ENCODE data around the gene SEPTIN5.

Gene SEPTIN5

GRCh38 chr22:19735665-19736510 lies 21.6 kb downstream of the SEPTIN5 start:
- DNase-seq = no peak

GRCh38 chr22:19737846-19738663 lies 23.8 kb downstream of the SEPTIN5 start:
- DNase-seq = no peak

- DNase-seq = no peak
These were observed 24.6 kb downstream of the SEPTIN5 start for GRCh38 chr22:19738664-19739447.

GRCh38 chr22:19739448-19739895 lies 25.2 kb downstream of the SEPTIN5 start:
- DNase-seq = no peak

GRCh38 chr22:19739911-19740449 lies 25.7 kb downstream of the SEPTIN5 start:
- DNase-seq = no peak

GRCh38 chr22:19740586-19740985 lies 26.3 kb downstream of the SEPTIN5 start:
- no peak for DNase-seq

- DNase-seq = no peak
These were observed 26.8 kb downstream of the SEPTIN5 start for GRCh38 chr22:19741053-19741452.

- DNase-seq = no peak
These were observed 28.1 kb downstream of the SEPTIN5 start for GRCh38 chr22:19742160-19743066.

GRCh38 chr22:19743081-19743480 lies 28.8 kb downstream of the SEPTIN5 start:
- DNase-seq = no peak

GRCh38 chr22:19743651-19744050 lies 29.3 kb downstream of the SEPTIN5 start:
- no peak for DNase-seq

GRCh38 chr22:19744350-19745006 lies 30.2 kb downstream of the SEPTIN5 start:
- DNase-seq = no peak

- DNase-seq = no peak
These were observed 31.1 kb downstream of the SEPTIN5 start for GRCh38 chr22:19745155-19746101.

GRCh38 chr22:19746726-19747125 lies 32.4 kb downstream of the SEPTIN5 start:
- DNase-seq = no peak

- DNase-seq = no peak
These were observed 33.2 kb downstream of the SEPTIN5 start for GRCh38 chr22:19747551-19747950.

- DNase-seq = no peak
These were observed 33.8 kb downstream of the SEPTIN5 start for GRCh38 chr22:19748139-19748538.

GRCh38 chr22:19748991-19749664 lies 34.8 kb downstream of the SEPTIN5 start:
- DNase-seq = no peak

- DNase-seq = no peak
These were observed 35.6 kb downstream of the SEPTIN5 start for GRCh38 chr22:19749876-19750275.

- DNase-seq = no peak
These were observed 36.5 kb downstream of the SEPTIN5 start for GRCh38 chr22:19750507-19751490.

Data from GDM1 (cell line).